ENCODE measurements around the gene CAVIN3. TPM values are rescaled to one million over a fixed set of nuclear protein-coding genes. Genes with fewer than 3 reads are reported as not detected.

CAVIN3 gene
- total and polyA plus RNA-seq, 2 of the 8 experiments (the other 6 are each of a cell fraction or from before 2014, with no cell fraction given): 17.7 to 26.4 TPM

- H3K36me3 ChIP-seq (ENCODE audit: control insufficient read depth in 2 of 4, insufficient read depth in 4 of 4, low read length in 3 of 4): no peaks in the 10 kb centered on the region
- ChIA-PET POLR2A (ENCODE audit: partially characterized antibody) (interaction anchor here (1.0 to 1.7 kb wide), 3 partner anchors 21 to 51 kb away, joined by 3 to 4 read pairs (median 4); partner anchors contain the start of gene CAVIN3), CTCF (ENCODE audit: partially characterized antibody) (interaction anchor here (0.5 to 9.5 kb wide), 31 partner anchors 9 to 307 kb away, joined by 3 to 166 read pairs (median 4); partner anchors contain the start of genes CAVIN3 and CCKBR)
- H2BK12ac ChIP-seq (ENCODE audit: low read depth, low read length): 0 out of 2 replicates have a peak overlapping the region, but pooled peaks have one; percentile 61
- no peaks in the 10 kb centered on the region for H3K9me3 ChIP-seq (ENCODE audit: insufficient read depth in 2 of 2, low read depth in 1 of 2, low read length in 1 of 2)
- H3K23me2 ChIP-seq (ENCODE audit: low read depth, low read length): no peaks in the 10 kb centered on the region
- H3K4me3 ChIP-seq (ENCODE audit: extremely low read depth in 1 of 4, insufficient read depth in 2 of 4, low read depth in 3 of 4, low read length in 4 of 4): no peak overlapping the region
- no peak overlapping the region for H4K5ac ChIP-seq (ENCODE audit: insufficient read length, low read depth, low read length)
- no peak overlapping the region for H3K14ac ChIP-seq (ENCODE audit: insufficient read length)
- H2BK15ac ChIP-seq (ENCODE audit: low read length): no peak overlapping the region
- H3K23ac ChIP-seq (ENCODE audit: insufficient read length): no peak overlapping the region
- H2BK120ac ChIP-seq (replicated peaks; ENCODE audit: low read depth, low read length): no peak overlapping the region
- WGBS, 2 experiments (ENCODE audit: extremely low coverage in 1 of 2, insufficient coverage in 1 of 2, insufficient read length in 1 of 2, insufficient replicate concordance in 2 of 2, low coverage in 1 of 2, low lambda C conversion rate in 2 of 2, missing lambda C conversion rate in 1 of 2): 14% methylated on average over 4 of the region's 4 CpGs; no CpG with 5 or more reads in 1 of the 2 experiments
- peak in 1 of 2 experiments; percentile 81 for DNase-seq (ENCODE audit: low read depth in 1 of 2, low spot score in 2 of 2)
- no peak overlapping the region for H3K18ac ChIP-seq (ENCODE audit: extremely low read depth, low read length)
- H2AK5ac ChIP-seq (ENCODE audit: low read depth, low read length): no peak overlapping the region
- 0 out of 2 replicates have a peak overlapping the region, but pooled peaks have one; percentile 1 for H2BK5ac ChIP-seq (ENCODE audit: low read depth, low read length)
- no peak overlapping the region for H2BK20ac ChIP-seq (ENCODE audit: low read length)
- no peaks in the 10 kb centered on the region for H3K79me1 ChIP-seq (ENCODE audit: low read depth, low read length)
- no peak overlapping the region for H3K4me2 ChIP-seq (ENCODE audit: insufficient read depth in 1 of 2, low read depth in 2 of 2, low read length in 2 of 2)
- H3K4ac ChIP-seq (replicated peaks; ENCODE audit: insufficient read length, low read depth, low read length): no peak overlapping the region
- no peak overlapping the region for H3K9ac ChIP-seq (replicated peaks in 1 of 4; ENCODE audit: extremely low read depth in 1 of 4, low read depth in 3 of 4, low read length in 3 of 4)
- no peak overlapping the region for H4K8ac ChIP-seq (ENCODE audit: extremely low read depth, insufficient read depth, low read length)
- H4K20me1 ChIP-seq (replicated peaks in 1 of 2; ENCODE audit: control insufficient read depth in 1 of 2, insufficient read depth in 2 of 2, low read length in 2 of 2): no peaks in the 10 kb centered on the region
- peak; percentile 78 for FAIRE-seq
- H3K27ac ChIP-seq (ENCODE audit: low read depth, low read length): no peak overlapping the region
- no peak overlapping the region for H3K56ac ChIP-seq (replicated peaks; ENCODE audit: insufficient read length, low read depth, low read length)
- no peak overlapping the region for H2AFZ ChIP-seq (ENCODE audit: low read length)
- no peaks in the 10 kb centered on the region; a peak in 1 of 7 replicates for H3K27me3 ChIP-seq (replicated peaks in 1 of 4; ENCODE audit: control insufficient read depth in 3 of 4, extremely low read depth in 1 of 4, insufficient read depth in 3 of 4, low read length in 3 of 4)
- no peaks in the 10 kb centered on the region for H3K79me2 ChIP-seq (ENCODE audit: control insufficient read depth in 1 of 2, insufficient read depth in 2 of 2, low read length in 2 of 2)
- H4K91ac ChIP-seq (replicated peaks; ENCODE audit: insufficient read length, low read length): no peak overlapping the region
- H3K4me1 ChIP-seq (replicated peaks in 1 of 4; ENCODE audit: control insufficient read depth in 3 of 4, insufficient read depth in 4 of 4, low read length in 3 of 4): peaks cover 1 to 7% (median 2%) of the 10 kb centered on the region in 4 experiments; a peak in 5 of 7 replicates
- TF ChIP-seq GABPA (IDR thresholded peaks at IDR 0.05; ENCODE audit: borderline replicate concordance, insufficient read depth, low read length): no peak
Observed at GRCh38 chr11:6298605-6299004, 21.7 kb downstream of the CAVIN3 start.

Data from H1 (cell line).